Tibial nerve (tissue), 4 donors: Measurements from ENCODE around the gene THSD7B.

Experiments used
- CTCF ChIP-seq, 5 experiments: fragments of 200-600 bp in 3 of 5; fragments of 450-650 bp in 2 of 5; sonication (generic) in 3 of 5; IDR thresholded peaks; one replicate each; pipeline ENCODE4 v1.5.1; 2016 to 2019; ENCODE audit warnings: antibody characterized with exemption in 5 of 5, mild to moderate bottlenecking in 3 of 5, moderate library complexity in 2 of 5
- EP300 ChIP-seq, 2 donors: sonication (generic); formaldehyde crosslinking; IDR thresholded peaks; one replicate each; pipeline ENCODE4 v1.6.1; 2017; ENCODE audit warnings: antibody characterized with exemption in 2 of 2, mild to moderate bottlenecking in 1 of 2
- POLR2A ChIP-seq, 2 donors: fragments of 450-650 bp; IDR thresholded peaks; one replicate each; pipeline ENCODE4 v1.6.1; 2017; ENCODE audit warnings: antibody characterized with exemption in 2 of 2, mild to moderate bottlenecking in 2 of 2, moderate library complexity in 2 of 2

- TF ChIP-seq POLR2A (IDR thresholded peaks at IDR 0.05) (no peak), CTCF (IDR thresholded peaks at IDR 0.05) (no peak), EP300 (IDR thresholded peaks at IDR 0.05) (no peak)
Measured at GRCh38 chr2:136801661-136802060, 36.3 kb downstream of the THSD7B start.
